Muscle layer of colon (tissue), 2 donors: ENCODE measurements around the gene MAN1A1.
"Not testable (repeated sequence)": the region's sequence is repeated elsewhere in the genome, so short reads cannot be mapped to it uniquely, and the experiment has no call there.

ENCODE experiments used
- H3K27ac ChIP-seq: one replicate; pipeline ENCODE4 v1.7.0; 2013; ENCODE audit warnings: low read depth, mild to moderate bottlenecking, low read length, moderate library complexity
- H3K27me3 ChIP-seq, 2 donors: one replicate each; pipeline ENCODE4 v1.7.0; 2013; ENCODE audit warnings: low read length in 2 of 2, mild to moderate bottlenecking in 2 of 2; ENCODE audit not compliant: insufficient read depth in 2 of 2, control insufficient read depth in 1 of 2
- H3K36me3 ChIP-seq: one replicate; pipeline ENCODE4 v1.7.0; 2013; ENCODE audit warnings: mild to moderate bottlenecking, low read length; ENCODE audit not compliant: insufficient read depth
- H3K4me1 ChIP-seq: one replicate; pipeline ENCODE4 v1.7.0; 2013; ENCODE audit warnings: mild to moderate bottlenecking, low read length; ENCODE audit not compliant: insufficient read depth
- H3K4me3 ChIP-seq, 2 donors: one replicate each; pipeline ENCODE4 v1.7.0; 2013; ENCODE audit warnings: low read length in 2 of 2, low read depth in 1 of 2, mild to moderate bottlenecking in 1 of 2, moderate library complexity in 1 of 2
- H3K9ac ChIP-seq: one replicate; pipeline ENCODE4 v1.7.0; 2013; ENCODE audit warnings: low read length
- H3K9me3 ChIP-seq: one replicate; pipeline ENCODE4 v1.7.0; 2013; ENCODE audit warnings: mild to moderate bottlenecking, low read length
- donor health status: abdominal sarcoma.
- donor health status: Adenocarcinoma of cecum.

The MAN1A1 gene

DNA sequence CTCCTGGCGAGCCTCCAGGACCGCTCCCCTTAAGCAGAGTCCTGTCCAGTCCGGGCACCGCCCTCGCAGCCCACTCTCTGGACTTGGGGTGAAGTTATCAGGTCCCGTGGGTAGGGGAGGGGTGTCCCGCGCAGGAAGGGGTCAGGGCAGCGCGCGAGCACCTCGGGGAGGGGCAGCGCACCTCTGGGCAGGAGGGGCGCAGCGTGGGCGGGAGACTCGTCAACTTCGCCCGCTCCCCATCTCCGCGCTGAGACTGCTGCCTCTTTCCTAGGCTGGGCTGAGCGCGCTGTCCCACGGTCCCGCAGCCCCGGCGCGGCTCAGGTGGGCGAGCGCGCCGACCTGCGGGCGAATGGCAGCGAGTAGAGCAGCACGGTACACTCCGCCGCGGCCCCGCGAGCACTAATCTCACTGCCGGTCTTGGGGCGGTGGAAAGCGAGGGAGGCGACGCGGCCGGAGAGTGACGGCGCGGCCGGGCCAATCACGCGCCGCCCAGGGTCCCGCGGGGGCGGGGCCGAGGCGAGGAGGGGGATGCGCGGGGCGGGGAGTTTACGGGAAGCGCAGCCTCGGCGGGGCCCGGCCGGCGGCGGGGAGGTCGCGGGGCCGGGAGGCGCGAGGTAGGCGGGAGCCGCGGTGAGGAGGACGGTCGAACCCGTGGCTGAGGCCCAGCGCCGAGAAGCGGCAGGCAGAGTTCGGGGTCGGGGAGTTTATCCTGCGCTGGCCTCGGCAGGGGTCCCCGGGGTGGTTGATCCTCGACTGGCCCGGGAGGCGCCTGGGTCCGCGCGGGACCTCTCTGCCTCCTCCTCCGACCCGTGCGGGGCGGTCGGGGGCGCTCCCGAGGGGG lies at the start of gene MAN1A1:
Gene MAN1A1 (minus strand): TSS at position 401 of the 841 bp plus-strand sequence. CDS start 696 bp downstream, outside the sequence.
- Histone ChIP-seq H3K4me1 (peaks cover 26% of the 10 kb centered on the region), H3K27me3 (no peaks in the 10 kb centered on the region), H3K4me3 (peak within 1 kb of the TSS; percentile 77 to 89), H3K9me3 (no peaks in the 10 kb centered on the region), H3K36me3 (no peaks in the 10 kb centered on the region), H3K27ac (peak within 1 kb of the TSS; percentile 93), H3K9ac (peak within 1 kb of the TSS; percentile 74)

DNA sequence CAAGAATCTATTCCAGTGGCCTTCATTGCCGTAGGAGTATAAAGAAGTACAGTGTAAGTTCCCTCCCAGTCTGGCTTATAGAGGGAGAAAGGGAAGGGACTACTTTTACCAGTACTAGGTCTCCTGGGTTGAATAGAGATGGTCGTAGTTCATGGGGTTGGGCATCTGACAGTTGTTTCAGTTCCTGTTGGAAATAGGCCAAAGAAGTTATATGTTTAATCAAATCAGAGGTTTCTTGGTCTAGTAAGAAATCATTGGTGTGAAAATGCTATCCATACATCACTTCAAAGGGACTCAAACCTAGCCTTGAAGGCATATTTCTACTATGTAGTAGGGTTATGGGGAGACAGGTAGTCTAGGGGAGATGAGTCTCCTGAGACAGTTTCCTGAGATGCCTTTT lies 45.6 kb upstream of the MAN1A1 start:
- Histone ChIP-seq H3K27me3 (no peaks in the 10 kb centered on the region), H3K4me3 (no peak overlapping the region), H3K9me3 (no peaks in the 10 kb centered on the region), H3K36me3 (no peaks in the 10 kb centered on the region), H3K4me1 (no peaks in the 10 kb centered on the region), H3K9ac (no peak overlapping the region), H3K27ac (no peak overlapping the region)

DNA sequence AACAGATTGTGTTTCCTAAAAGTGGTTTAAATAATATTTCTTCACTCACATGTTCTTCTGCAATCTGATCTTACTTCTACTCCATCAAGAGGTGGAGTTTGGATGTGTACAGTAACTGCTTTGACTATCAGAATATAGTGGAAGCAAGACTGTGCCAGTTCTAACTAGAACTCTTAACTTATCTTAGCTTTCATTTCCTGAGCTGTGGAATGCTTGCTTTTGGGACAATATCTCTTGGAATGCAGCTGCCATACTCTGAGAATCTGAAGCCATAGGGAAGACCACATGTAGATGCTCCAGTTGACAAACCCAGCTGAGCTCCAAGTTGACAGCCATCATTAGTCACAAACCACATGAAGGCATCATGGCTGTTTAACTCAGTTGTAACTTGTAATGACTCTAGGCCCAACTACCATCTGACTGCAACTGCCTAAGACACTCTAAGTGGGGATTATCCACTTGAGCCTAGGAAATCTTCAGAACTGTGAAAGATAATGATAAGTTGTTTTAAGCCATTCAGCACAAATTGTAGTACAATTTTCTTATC lies 40.8 kb upstream of the MAN1A1 start:
- Histone ChIP-seq H3K9ac (no peak overlapping the region), H3K4me3 (no peak overlapping the region), H3K9me3 (peaks cover 3% of the 10 kb centered on the region), H3K4me1 (no peaks in the 10 kb centered on the region), H3K36me3 (no peaks in the 10 kb centered on the region), H3K27ac (no peak overlapping the region), H3K27me3 (no peaks in the 10 kb centered on the region)

- H3K9me3 ChIP-seq, result peaks cover 3% of the 10 kb centered on the region
- H3K4me1 ChIP-seq, result no peaks in the 10 kb centered on the region
- no peaks in the 10 kb centered on the region for H3K36me3 ChIP-seq
- no peak overlapping the region for H3K27ac ChIP-seq
- H3K9ac ChIP-seq, result no peak overlapping the region
- H3K27me3 ChIP-seq, result no peaks in the 10 kb centered on the region
- no peak overlapping the region for H3K4me3 ChIP-seq
These were observed 36.4 kb upstream of the MAN1A1 start for GRCh38 chr6:119385994-119386393.

DNA sequence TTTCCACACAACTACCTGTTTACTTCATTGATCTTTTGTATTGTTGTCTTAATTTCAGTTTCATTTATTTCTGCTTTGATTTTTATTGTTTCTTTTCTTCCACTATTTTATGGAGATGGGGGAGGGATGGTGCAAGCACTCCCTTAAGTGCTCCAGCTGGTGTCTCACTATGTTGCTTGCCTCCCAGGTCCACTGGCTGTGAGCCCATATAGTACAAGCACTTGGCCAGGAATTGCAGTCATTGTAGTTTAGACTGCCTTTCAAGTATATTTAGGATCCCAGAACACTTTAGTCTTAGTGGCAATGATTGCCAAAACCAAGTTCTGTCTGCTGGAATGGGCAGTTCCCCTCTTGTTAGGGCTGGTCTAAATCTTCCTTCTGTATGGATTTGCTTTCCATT lies 34.9 kb upstream of the MAN1A1 start:
- Histone ChIP-seq H3K27me3 (no peaks in the 10 kb centered on the region), H3K9ac (no peak overlapping the region), H3K4me1 (no peaks in the 10 kb centered on the region), H3K27ac (no peak overlapping the region), H3K9me3 (peaks cover 3% of the 10 kb centered on the region), H3K4me3 (no peak overlapping the region), H3K36me3 (no peaks in the 10 kb centered on the region)

DNA sequence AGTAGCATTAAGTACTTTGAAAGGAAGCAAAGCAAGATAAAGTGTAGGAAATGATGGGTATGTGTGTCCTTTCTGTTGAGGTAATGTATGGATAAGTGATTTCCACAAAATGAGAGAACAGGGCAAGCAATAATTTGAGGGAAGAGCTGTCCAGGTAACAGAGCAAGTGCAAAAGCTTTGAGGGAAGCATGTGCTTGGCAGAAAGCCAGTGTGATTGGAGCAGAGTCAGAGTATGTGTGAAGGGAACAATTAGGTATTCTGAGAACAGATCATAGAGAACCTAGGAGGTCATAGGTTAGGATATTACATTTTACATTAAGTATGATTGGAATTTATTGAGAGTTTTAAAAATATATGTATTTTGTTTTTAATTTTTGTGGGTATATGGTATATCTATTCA lies 30.2 kb upstream of the MAN1A1 start:
- Histone ChIP-seq H3K36me3 (no peaks in the 10 kb centered on the region), H3K9ac (no peak overlapping the region), H3K27ac (no peak overlapping the region), H3K4me3 (no peak overlapping the region), H3K9me3 (no peaks in the 10 kb centered on the region), H3K4me1 (no peaks in the 10 kb centered on the region), H3K27me3 (no peaks in the 10 kb centered on the region)

DNA sequence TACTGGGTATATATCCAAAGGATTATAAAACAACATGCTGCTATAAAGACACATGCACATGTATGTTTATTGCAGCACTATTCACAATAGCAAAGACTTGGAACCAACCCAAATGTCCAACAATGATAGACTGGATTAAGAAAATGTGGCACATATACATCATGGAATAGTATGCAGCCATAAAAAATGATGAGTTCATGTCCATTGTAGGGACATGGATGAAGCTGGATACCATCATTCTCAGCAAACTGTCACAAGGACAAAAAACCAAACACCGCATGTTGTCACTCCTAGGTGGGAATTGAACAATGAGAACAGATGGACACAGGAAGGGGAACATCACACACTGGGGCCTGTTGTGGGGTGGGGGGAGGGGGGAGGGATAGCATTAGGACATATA lies 27.5 kb upstream of the MAN1A1 start:
- not testable (repeated sequence) for H3K4me1 ChIP-seq, H3K9me3 ChIP-seq, H3K27ac ChIP-seq, H3K4me3 ChIP-seq, H3K36me3 ChIP-seq, H3K27me3 ChIP-seq, H3K9ac ChIP-seq

- Histone ChIP-seq H3K9me3 (no peaks in the 10 kb centered on the region), H3K27ac (no peak overlapping the region), H3K4me3 (no peak overlapping the region), H3K4me1 (no peaks in the 10 kb centered on the region), H3K36me3 (no peaks in the 10 kb centered on the region), H3K27me3 (no peaks in the 10 kb centered on the region), H3K9ac (no peak overlapping the region)
These were observed 20.5 kb upstream of the MAN1A1 start for GRCh38 chr6:119370080-119370479.

- no peak overlapping the region for H3K9ac ChIP-seq
- no peaks in the 10 kb centered on the region for H3K27me3 ChIP-seq
- H3K27ac ChIP-seq, result no peak overlapping the region
- H3K36me3 ChIP-seq, result no peaks in the 10 kb centered on the region
- no peak overlapping the region for H3K4me3 ChIP-seq
- H3K9me3 ChIP-seq, result no peaks in the 10 kb centered on the region
- H3K4me1 ChIP-seq, result no peaks in the 10 kb centered on the region
These were observed 19.4 kb upstream of the MAN1A1 start for GRCh38 chr6:119368921-119369320.

DNA sequence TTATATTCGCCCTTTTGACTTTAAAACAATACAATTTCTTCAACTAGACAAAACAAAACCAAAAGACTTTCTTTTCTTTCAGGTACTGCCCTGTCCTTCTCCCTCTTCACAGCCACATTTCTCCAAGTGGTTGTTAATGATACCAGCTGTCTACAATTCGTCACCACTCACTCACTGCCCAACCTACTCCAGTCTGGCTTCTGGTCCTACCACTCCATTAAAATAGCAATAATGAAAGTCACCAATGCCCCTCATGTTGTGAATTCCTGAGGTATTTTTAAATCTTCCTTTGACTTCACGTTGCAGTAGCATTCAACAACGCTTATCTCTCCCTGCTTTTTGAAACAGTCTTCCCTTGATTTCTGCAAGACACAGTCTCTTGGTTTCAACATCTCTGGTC lies 11.6 kb upstream of the MAN1A1 start:
- Histone ChIP-seq H3K9ac (no peak overlapping the region), H3K27ac (no peak overlapping the region), H3K36me3 (no peaks in the 10 kb centered on the region), H3K4me1 (no peaks in the 10 kb centered on the region), H3K9me3 (no peaks in the 10 kb centered on the region), H3K27me3 (no peaks in the 10 kb centered on the region), H3K4me3 (no peak overlapping the region)

DNA sequence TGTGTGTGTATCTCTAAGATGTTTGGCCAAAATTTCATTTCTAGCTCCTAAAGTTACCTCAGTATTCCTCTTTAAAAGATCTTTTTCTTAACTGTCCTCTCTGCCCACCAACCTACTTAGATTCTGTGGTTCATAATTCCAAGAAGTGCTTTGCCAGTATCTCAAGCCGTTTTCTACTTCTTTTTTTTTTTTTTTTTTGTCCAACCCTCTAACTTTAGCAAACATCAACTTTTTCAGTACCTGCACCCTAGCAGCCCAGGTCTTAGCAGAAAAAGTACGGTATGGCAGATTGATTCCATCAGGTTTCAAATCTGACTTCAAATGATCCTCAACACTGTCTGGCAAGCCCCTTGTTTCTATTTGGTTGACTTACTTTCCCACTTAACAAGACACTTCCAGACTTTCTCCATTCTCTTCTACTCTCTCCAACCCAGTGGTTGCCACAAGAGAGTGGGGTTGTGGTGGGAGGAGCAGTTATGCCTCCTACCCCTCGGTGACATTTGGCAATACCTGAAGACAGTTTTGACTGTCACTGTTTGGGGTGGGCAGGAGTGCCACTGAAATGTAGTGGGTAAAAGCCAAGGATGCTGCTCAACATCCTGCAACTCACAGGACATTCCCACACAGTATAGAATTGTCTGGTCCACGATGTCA lies 10.8 kb upstream of the MAN1A1 start:
- Histone ChIP-seq H3K4me3 (no peak overlapping the region), H3K27ac (no peak overlapping the region), H3K27me3 (no peaks in the 10 kb centered on the region), H3K4me1 (no peaks in the 10 kb centered on the region), H3K9me3 (no peaks in the 10 kb centered on the region), H3K36me3 (no peaks in the 10 kb centered on the region), H3K9ac (no peak overlapping the region)
